Measurements from ENCODE around the gene ZNF778.

The ZNF778 gene

DNA sequence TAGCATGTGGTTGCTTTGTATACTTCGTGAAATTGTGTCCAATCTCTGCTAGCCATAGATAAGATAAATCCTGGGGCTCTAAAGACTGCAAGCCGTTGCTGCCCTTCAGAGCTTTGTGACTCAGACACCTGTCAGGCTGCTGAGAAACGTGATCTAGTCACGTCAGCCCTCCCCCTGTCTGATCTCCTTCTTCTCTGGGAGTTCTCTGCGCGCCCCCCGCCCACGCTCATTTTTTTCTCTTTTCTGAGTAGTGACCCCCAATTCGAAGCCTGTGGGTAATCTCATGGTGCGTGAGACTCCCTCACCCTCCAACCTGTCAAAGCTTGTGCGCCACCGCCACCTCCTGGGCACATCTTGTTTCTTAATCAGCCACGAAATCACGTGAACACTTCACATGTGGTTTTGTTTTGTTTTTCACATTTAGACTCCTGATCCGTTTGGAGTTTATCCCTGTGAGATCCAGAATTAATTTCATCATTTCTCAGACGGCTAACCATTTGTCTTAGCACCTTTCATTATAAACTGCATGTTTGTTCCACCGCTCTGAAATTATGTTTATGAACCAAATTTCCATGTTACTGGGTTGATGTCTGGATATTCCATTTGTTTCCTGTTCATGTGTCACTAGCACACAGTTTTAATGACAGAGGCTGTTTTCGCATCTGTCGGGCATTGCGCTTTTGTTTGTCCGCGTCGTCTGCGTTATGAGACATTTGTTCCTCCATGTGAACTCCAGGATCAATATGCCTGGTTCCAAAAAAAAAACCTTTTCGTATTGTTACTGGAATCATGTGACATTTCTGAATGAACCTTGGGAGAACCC lies 977 bp upstream of the ZNF778 start:
- TF ChIP-seq SPI1 (IDR thresholded peaks at IDR 0.05; ENCODE audit: low read depth, low read length) (no peak), TAF1 (IDR thresholded peaks at IDR 0.05; ENCODE audit: low read depth, low read length) (no peak), POLR2A (IDR thresholded peaks at IDR 0.05; ENCODE audit: low read depth, low read length) (no peak), POU2F2 (IDR thresholded peaks at IDR 0.05; ENCODE audit: low read depth, low read length) (no peak), POLR2AphosphoS5 (IDR thresholded peaks at IDR 0.05; ENCODE audit: low read depth, low read length) (no peak), PAX5 (IDR thresholded peaks at IDR 0.05; ENCODE audit: insufficient read depth, low read length, severe bottlenecking) (no peak)
- FAIRE-seq = peak; percentile 88

DNA sequence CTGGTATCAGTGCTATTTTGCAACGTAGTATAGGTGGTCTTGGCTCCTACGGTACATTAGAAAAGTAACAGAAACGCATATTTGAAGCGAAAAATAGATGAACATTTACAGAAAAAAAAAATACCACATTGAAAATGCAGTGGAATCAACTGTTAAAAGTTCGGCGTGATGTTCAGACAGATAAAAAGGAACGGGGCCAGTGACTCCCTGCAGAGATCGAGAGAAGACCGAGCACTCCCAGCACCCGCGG lies 440 bp upstream of the ZNF778 start:
- FAIRE-seq = no peak
- no peak for DNase-seq (ENCODE audit: insufficient read length, low spot score)
- TF ChIP-seq POLR2AphosphoS5 (IDR thresholded peaks at IDR 0.05; ENCODE audit: low read depth, low read length) = no peak
- no peak for TF ChIP-seq POU2F2 (IDR thresholded peaks at IDR 0.05; ENCODE audit: low read depth, low read length)
- TF ChIP-seq POLR2A (IDR thresholded peaks at IDR 0.05; ENCODE audit: low read depth, low read length) = no peak
- TF ChIP-seq PAX5 (IDR thresholded peaks at IDR 0.05; ENCODE audit: insufficient read depth, low read length, severe bottlenecking) = no peak
- no peak for TF ChIP-seq TAF1 (IDR thresholded peaks at IDR 0.05; ENCODE audit: low read depth, low read length)
- no peak for TF ChIP-seq SPI1 (IDR thresholded peaks at IDR 0.05; ENCODE audit: low read depth, low read length)

More for the DNA sequence above, 977 bp upstream of the ZNF778 start:
- no peak for DNase-seq (ENCODE audit: insufficient read length, low spot score)

DNA sequence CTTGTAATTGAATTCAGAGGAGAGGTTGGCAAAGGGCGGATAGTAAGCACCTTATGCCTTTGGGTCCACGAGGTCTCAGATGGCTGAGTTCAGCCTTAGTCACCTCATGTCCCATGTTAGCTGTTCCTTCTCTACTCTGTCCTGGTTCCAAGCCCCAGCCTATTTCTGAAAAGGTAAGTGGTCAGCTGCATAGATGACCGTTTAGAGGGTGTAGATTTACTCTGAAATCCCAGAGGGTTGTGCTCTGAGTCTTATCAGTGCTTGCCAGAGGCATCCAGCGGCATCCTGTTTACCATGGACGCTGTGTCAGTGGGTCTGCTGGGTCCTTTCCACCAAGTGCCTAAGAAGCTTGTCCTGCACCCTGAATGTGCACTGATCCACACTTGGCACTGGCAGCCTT lies 1.9 kb downstream of the ZNF778 start:
- TF ChIP-seq PAX5 (IDR thresholded peaks at IDR 0.05; ENCODE audit: insufficient read depth, low read length, severe bottlenecking) (no peak), POU2F2 (IDR thresholded peaks at IDR 0.05; ENCODE audit: low read depth, low read length) (no peak), POLR2A (IDR thresholded peaks at IDR 0.05; ENCODE audit: low read depth, low read length) (no peak), POLR2AphosphoS5 (IDR thresholded peaks at IDR 0.05; ENCODE audit: low read depth, low read length) (no peak), TAF1 (IDR thresholded peaks at IDR 0.05; ENCODE audit: low read depth, low read length) (no peak), SPI1 (IDR thresholded peaks at IDR 0.05; ENCODE audit: low read depth, low read length) (no peak)
- FAIRE-seq (no peak), DNase-seq (ENCODE audit: insufficient read length, low spot score) (no peak)

DNA sequence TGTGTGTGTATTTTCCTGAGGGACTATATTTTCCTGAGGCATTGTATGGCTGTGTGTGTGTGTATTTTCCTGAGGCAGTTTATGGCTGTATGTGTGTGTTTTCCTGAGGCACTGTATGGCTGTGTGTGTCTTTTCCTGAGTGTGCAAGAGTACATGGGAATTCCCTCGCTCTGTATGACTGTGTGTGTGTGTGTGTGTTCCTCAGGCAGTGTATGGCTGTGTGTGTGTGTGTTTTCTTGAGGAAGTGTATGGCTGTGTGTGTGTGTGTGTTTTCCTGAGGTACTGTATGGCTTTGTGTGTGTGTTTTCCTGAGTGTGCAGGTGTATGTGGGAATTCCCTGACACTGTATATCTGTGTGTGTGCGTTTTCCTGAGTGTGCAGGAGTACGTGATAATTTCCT lies 4.1 kb downstream of the ZNF778 start:
- TF ChIP-seq POLR2A (IDR thresholded peaks at IDR 0.05; ENCODE audit: low read depth, low read length) (no peak), POLR2AphosphoS5 (IDR thresholded peaks at IDR 0.05; ENCODE audit: low read depth, low read length) (no peak), SPI1 (IDR thresholded peaks at IDR 0.05; ENCODE audit: low read depth, low read length) (no peak), POU2F2 (IDR thresholded peaks at IDR 0.05; ENCODE audit: low read depth, low read length) (no peak), TAF1 (IDR thresholded peaks at IDR 0.05; ENCODE audit: low read depth, low read length) (no peak), PAX5 (IDR thresholded peaks at IDR 0.05; ENCODE audit: insufficient read depth, low read length, severe bottlenecking) (no peak)
- FAIRE-seq (no peak), DNase-seq (ENCODE audit: insufficient read length, low spot score) (no peak)

DNA sequence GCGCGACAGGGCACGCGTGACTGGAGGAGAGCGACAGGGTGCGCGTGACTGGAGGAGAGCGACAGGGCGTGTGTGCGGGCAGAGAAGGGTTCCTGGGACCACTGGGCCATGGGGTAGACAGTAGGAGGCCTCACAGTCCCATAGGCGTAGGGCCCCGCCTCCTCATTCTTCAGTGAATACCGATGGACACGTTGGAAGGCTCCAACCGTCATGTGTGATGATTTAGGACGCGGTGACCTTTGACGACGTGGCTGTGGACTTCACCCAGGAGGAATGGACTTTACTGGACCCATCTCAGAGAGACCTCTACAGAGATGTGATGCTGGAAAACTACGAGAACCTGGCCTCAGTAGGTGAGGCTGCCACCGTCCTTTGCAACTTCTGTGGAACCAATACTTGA lies 5.4 kb downstream of the ZNF778 start:
- FAIRE-seq (no peak), DNase-seq (ENCODE audit: insufficient read length, low spot score) (no peak)
- no peak for TF ChIP-seq PAX5 (IDR thresholded peaks at IDR 0.05; ENCODE audit: insufficient read depth, low read length, severe bottlenecking)

DNA sequence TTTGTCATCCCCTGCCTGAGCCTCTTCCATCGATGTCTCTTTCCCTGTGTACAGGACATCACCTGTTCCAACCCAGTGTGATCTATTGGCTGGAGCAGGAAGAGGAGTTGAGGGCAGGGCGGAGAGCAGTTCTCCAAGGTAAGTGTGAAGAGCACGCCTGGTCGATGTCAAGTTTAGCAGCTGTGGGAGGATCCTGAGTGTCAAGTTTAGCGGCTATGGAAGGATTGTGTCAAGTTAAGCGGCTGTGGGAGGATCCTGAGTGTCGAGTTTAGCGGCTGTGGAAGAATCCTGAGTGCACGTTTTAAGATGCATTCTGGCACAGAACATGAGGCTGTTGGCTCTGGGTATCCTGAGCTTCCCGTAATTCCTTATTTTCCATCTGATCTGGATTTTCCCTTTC lies 7.2 kb downstream of the ZNF778 start:
- no peak for DNase-seq (ENCODE audit: insufficient read length, low spot score)
- TF ChIP-seq TAF1 (IDR thresholded peaks at IDR 0.05; ENCODE audit: low read depth, low read length) (no peak), POLR2AphosphoS5 (IDR thresholded peaks at IDR 0.05; ENCODE audit: low read depth, low read length) (no peak), PAX5 (IDR thresholded peaks at IDR 0.05; ENCODE audit: insufficient read depth, low read length, severe bottlenecking) (no peak), SPI1 (IDR thresholded peaks at IDR 0.05; ENCODE audit: low read depth, low read length) (no peak), POLR2A (IDR thresholded peaks at IDR 0.05; ENCODE audit: low read depth, low read length) (no peak), POU2F2 (IDR thresholded peaks at IDR 0.05; ENCODE audit: low read depth, low read length) (no peak)
- FAIRE-seq = no peak

DNA sequence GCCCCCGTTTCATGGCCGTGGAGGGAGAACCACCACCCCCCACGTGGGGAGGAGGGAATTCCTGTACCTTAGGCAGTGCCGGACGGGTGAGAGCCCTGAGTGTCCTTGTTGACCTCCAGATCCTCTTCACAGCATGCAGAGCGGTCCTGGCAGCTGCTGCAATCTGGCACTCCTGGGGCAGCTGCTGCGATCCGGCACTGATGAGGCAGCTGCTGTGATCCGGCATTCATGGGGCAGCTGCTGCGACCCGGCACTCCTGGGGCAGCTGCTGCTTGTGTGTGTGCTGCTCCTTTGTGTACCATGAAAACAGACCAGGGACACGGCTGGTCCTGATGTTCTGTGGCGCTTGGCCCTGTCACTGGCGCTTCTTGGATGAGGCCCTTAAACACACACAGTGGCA lies 12.8 kb downstream of the ZNF778 start:
- no peak for TF ChIP-seq PAX5 (IDR thresholded peaks at IDR 0.05; ENCODE audit: insufficient read depth, low read length, severe bottlenecking)
- TF ChIP-seq TAF1 (IDR thresholded peaks at IDR 0.05; ENCODE audit: low read depth, low read length) = no peak
- TF ChIP-seq POLR2AphosphoS5 (IDR thresholded peaks at IDR 0.05; ENCODE audit: low read depth, low read length) = no peak
- no peak for TF ChIP-seq SPI1 (IDR thresholded peaks at IDR 0.05; ENCODE audit: low read depth, low read length)
- no peak for TF ChIP-seq POLR2A (IDR thresholded peaks at IDR 0.05; ENCODE audit: low read depth, low read length)
- no peak for TF ChIP-seq POU2F2 (IDR thresholded peaks at IDR 0.05; ENCODE audit: low read depth, low read length)
- DNase-seq (ENCODE audit: insufficient read length, low spot score) (no peak), FAIRE-seq (no peak)

DNA sequence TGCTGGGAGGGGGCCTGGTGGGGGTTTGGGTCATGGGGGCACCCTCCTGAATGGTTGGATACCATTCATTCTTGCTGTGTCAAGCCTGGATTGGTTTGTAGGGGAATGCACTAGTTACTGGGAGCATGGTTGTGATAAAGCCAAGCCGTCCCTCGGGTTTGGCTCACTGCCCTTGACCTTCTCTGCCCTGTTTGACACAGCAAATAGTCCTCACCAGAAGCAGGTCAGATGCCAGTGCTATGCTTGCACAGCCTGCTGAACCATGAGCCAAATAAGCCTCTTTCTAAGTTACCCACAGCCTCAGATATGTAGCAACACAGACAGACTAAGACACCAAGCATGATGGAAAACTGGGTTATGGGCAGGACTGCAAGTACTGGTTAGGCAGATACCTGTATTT lies 14.6 kb downstream of the ZNF778 start:
- no peak for FAIRE-seq
- TF ChIP-seq POU2F2 (IDR thresholded peaks at IDR 0.05; ENCODE audit: low read depth, low read length) (no peak), POLR2AphosphoS5 (IDR thresholded peaks at IDR 0.05; ENCODE audit: low read depth, low read length) (no peak), TAF1 (IDR thresholded peaks at IDR 0.05; ENCODE audit: low read depth, low read length) (no peak), PAX5 (IDR thresholded peaks at IDR 0.05; ENCODE audit: insufficient read depth, low read length, severe bottlenecking) (no peak)

DNA sequence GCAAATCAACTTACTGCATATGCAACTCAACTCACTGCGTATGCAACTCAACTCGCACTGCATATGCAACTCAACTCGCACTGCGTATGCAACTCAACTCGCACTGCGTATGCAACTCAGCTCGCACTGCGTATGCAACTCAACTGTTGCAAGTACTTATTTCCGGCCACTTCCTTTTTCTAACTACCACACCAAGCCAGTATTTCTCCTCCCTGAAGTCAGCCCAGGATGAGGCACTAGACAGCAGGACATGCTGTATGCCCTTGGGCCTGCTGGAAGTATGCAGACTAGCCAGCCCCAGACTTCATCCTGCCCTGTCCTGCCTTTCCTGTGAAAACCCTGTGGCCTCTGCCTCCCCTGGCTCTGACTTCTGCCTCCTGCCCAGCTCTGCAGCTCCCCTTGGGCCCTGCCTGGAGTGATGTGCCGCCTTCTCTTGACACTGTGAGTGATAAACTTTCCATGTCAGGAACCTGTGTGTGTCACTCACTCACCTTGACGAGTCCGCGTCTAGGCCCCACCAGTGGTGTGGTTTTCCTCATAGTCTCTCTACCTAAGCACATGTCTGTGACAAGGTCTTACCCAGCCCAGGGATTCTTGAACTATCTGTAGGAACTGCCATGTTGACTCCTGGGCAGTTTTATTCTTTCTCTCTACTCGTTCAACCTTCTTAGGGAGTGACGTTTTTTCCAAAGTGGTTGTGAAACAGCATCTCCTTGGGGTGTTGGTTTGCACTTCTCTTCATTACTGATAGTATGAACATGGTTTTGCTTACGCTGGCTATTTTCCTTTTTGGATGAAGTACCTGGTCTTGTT lies 16.4 kb downstream of the ZNF778 start:
- FAIRE-seq = no peak
- TF ChIP-seq POLR2A (IDR thresholded peaks at IDR 0.05; ENCODE audit: low read depth, low read length) (no peak), PAX5 (IDR thresholded peaks at IDR 0.05; ENCODE audit: insufficient read depth, low read length, severe bottlenecking) (no peak), POU2F2 (IDR thresholded peaks at IDR 0.05; ENCODE audit: low read depth, low read length) (no peak), POLR2AphosphoS5 (IDR thresholded peaks at IDR 0.05; ENCODE audit: low read depth, low read length) (no peak), SPI1 (IDR thresholded peaks at IDR 0.05; ENCODE audit: low read depth, low read length) (no peak), TAF1 (IDR thresholded peaks at IDR 0.05; ENCODE audit: low read depth, low read length) (no peak)
- no peak for DNase-seq (ENCODE audit: insufficient read length, low spot score)

More for the DNA sequence above, 14.6 kb downstream of the ZNF778 start:
- no peak for DNase-seq (ENCODE audit: insufficient read length, low spot score)
